Upper lobe of left lung (tissue), 6 donors: Measurements from ENCODE around the gene TWF1. TPM values are rescaled to one million over a fixed set of nuclear protein-coding genes. Genes with fewer than 3 reads are reported as not detected.

Experiments used
- ATAC-seq, 2 donors: fragments of 200-7000 bp; cut with Tn5 transposase; one replicate each; pipeline ENCODE4 v1.9.1; 2022; ENCODE audit warnings: mild to moderate bottlenecking in 2 of 2, moderate library complexity in 2 of 2; ENCODE audit not compliant: low FRiP score in 2 of 2
- DNase-seq, 2 donors: peaks; one replicate each; pipeline ENCODE4 v3.0.0-alpha.2; 2019 to 2020
- H3K27ac ChIP-seq, 4 donors: fragments of 200-600 bp; sonication (generic); one replicate each; pipeline ENCODE4 v1.5.1; 2016 to 2019
- H3K27me3 ChIP-seq, 4 donors: fragments of 200-600 bp; sonication (generic); one replicate each; pipeline ENCODE4 v1.5.1; 2017 to 2019
- H3K36me3 ChIP-seq, 4 donors: fragments of 200-600 bp; sonication (generic); one replicate each; pipeline ENCODE4 v1.5.1; 2016 to 2019
- H3K4me1 ChIP-seq, 4 donors: fragments of 200-600 bp; sonication (generic); one replicate each; pipeline ENCODE4 v1.5.1; 2018 to 2019
- H3K4me3 ChIP-seq, 4 donors: fragments of 200-600 bp; sonication (generic); one replicate each; pipeline ENCODE4 v1.5.1; 2017 to 2019; ENCODE audit warnings: mild to moderate bottlenecking in 2 of 4, moderate library complexity in 1 of 4
- H3K9me3 ChIP-seq, 4 donors: fragments of 200-600 bp; sonication (generic); one replicate each; pipeline ENCODE4 v1.5.1; 2018 to 2019
- CTCF ChIP-seq, 6 experiments: fragments of 450-650 bp in 4 of 6; fragments of 200-600 bp in 2 of 6; sonication (generic) in 2 of 6; IDR thresholded peaks; one replicate each; pipeline ENCODE4 v1.5.1; 2016 to 2019; ENCODE audit warnings: antibody characterized with exemption in 6 of 6
- EP300 ChIP-seq, 4 donors: sonication (generic); formaldehyde crosslinking; IDR thresholded peaks; one replicate each; pipeline ENCODE4 v1.5.1; 2017; ENCODE audit warnings: antibody characterized with exemption in 4 of 4, control low read depth in 2 of 4
- POLR2A ChIP-seq, 4 donors: fragments of 450-650 bp; IDR thresholded peaks; one replicate each; pipeline ENCODE4 v1.5.1; 2016 to 2017; ENCODE audit warnings: antibody characterized with exemption in 4 of 4, mild to moderate bottlenecking in 2 of 4
- POLR2AphosphoS5 ChIP-seq, 2 donors: sonication (generic); formaldehyde crosslinking; IDR thresholded peaks; one replicate each; pipeline ENCODE4 v1.5.1; 2017; ENCODE audit warnings: antibody characterized with exemption in 2 of 2
- WGBS, 2 donors: methylation state at CpG; one replicate each; pipeline ENCODE4 v1.1.5; 2017 to 2018; 5-methylcytosine and 5-hydroxymethylcytosine counted together
- total RNA-seq, 6 donors: library from RNA; depleted of rRNA in 4 of 6; stranded (reverse); fragments of >200 nt in 4 of 6; gene quantifications; one replicate each; pipeline versions ENCODE4 v1.1.0 to v1.2.1, GENCODE V29; 2016 to 2021
- donor health status: DM: no; HTN: no; CAD: no; lungs with moderate emphysema.
- donor health status: DM: no; HTN: yes; CAD: no; lungs with severe emphysema.

Gene TWF1
- total RNA-seq, 6 donors from 2014 or later = 15.5 to 67.9 (median 43.1) TPM

DNA sequence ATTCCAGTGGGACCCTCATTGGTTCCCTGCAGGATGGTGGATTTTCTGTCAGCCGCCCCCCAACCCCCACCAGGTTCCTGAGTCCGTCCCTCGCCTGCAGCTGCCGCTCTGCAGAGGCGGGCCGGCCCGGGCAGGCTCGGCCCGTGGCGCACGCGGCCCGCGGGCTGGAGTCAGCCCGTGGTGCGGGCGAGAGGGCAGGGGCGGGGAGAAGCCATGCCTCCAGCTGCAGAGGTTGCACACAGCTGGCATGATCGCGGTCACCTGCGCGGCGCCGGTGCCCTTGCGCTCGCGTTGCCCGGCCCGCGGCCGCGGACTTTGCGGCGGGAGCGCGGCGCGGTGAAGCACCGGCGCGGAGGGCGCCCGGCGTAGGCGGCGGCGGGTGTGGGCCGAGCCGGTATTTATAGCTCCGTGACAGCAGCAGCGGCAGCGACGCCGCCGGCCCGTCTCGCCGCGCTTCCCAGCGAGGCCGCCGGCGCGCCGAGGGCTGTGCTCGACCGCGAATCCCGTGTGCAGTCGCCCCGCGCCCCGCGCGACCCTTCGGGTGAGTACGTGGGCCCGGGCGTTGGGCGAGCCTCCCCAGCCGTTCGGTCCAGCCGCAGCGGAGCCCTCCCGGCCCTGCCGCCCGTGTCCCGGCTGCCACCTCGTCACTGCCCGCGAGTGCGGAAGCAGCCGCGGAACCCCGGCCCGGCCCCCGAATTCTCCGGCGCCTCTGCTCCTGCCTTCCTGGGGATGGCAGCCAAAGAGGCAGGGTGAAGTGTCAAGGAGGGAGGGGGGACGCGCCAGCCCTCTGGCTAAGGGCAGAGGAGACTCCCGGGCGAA, 29.7 kb upstream of the TWF1 start, which contains the start of gene TMEM117:
TSS of gene TMEM117 (plus strand) at position 426 of the 819 bp plus-strand sequence.
- peak within 1 kb of the TSS; percentile 79 to 93 (median 92) for H3K27ac ChIP-seq
- peaks cover 0 to 16% (median 3%) of the 10 kb centered on the region in 4 donors for H3K4me1 ChIP-seq
- DNase-seq (peak; percentile 61 to 95), ATAC-seq (peak; percentile 85 to 95)
- TF ChIP-seq CTCF (IDR thresholded peaks at IDR 0.05) (peak in 2 of 6 experiments; percentile 29 to 33), POLR2AphosphoS5 (IDR thresholded peaks at IDR 0.05) (no peak), POLR2A (IDR thresholded peaks at IDR 0.05) (peak in 3 of 4 donors; percentile 31 to 78 (median 70))
- no peaks in the 10 kb centered on the region for H3K36me3 ChIP-seq
- peak within 1 kb of the TSS; percentile 41 to 79 (median 64) for H3K4me3 ChIP-seq
- no peaks in the 10 kb centered on the region for H3K27me3 ChIP-seq
- no peaks in the 10 kb centered on the region for H3K9me3 ChIP-seq
- 0% methylated on average over 13 to 35 of the region's 103 CpGs for WGBS, 2 donors

DNA sequence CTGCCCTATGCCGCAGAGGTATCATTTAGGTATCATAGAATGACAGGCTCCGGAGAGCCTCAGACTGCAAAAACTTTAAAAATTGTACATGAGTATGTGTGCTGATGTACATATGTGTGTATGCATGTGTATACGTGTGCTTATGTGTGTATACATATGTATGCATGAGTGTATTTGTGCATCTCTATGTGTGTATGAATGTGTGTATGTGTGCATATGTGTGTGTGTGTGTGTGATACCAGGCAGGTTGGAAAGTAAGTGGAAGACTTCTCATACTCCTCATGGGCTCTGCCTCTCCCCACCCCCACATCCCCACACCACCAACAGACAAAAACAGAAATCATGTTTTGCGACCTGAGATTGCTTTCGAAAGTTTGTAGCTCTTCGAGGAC, 29.1 kb upstream of the TWF1 start:
- ATAC-seq = peak in 1 of 2 donors; percentile 3
- whole genome bisulfite sequencing, 2 donors = 46 to 47% methylated on average over 6 of the region's 6 CpGs

GRCh38 chr12:43832463-43833168, 26.5 kb upstream of the TWF1 start:
- no peaks in the 10 kb centered on the region for H3K9me3 ChIP-seq
- no peak overlapping the region for H3K27ac ChIP-seq
- TF ChIP-seq POLR2AphosphoS5 (IDR thresholded peaks at IDR 0.05) (no peak), CTCF (IDR thresholded peaks at IDR 0.05) (no peak), POLR2A (IDR thresholded peaks at IDR 0.05) (no peak), EP300 (IDR thresholded peaks at IDR 0.05) (no peak)
- DNase-seq = no peak
- H3K4me3 ChIP-seq = no peak overlapping the region
- H3K27me3 ChIP-seq = no peaks in the 10 kb centered on the region
- peaks cover 0 to 16% (median 3%) of the 10 kb centered on the region in 4 donors for H3K4me1 ChIP-seq
- no peaks in the 10 kb centered on the region for H3K36me3 ChIP-seq
- 61 to 62% methylated on average over 4 of the region's 4 CpGs for WGBS, 2 donors
- no peak for ATAC-seq

More for the DNA sequence above, 29.1 kb upstream of the TWF1 start:
- no peak for TF ChIP-seq POLR2AphosphoS5 (IDR thresholded peaks at IDR 0.05)
- TF ChIP-seq CTCF (IDR thresholded peaks at IDR 0.05) = no peak
- TF ChIP-seq POLR2A (IDR thresholded peaks at IDR 0.05) = no peak
- TF ChIP-seq EP300 (IDR thresholded peaks at IDR 0.05) = no peak
- Histone ChIP-seq H3K27ac (peak overlapping the region; percentile 79 to 93 (median 92)), H3K27me3 (no peaks in the 10 kb centered on the region), H3K9me3 (no peaks in the 10 kb centered on the region), H3K4me3 (peak overlapping the region in 3 of 4 donors; percentile 55 to 79 (median 72)), H3K4me1 (peaks cover 0 to 16% (median 3%) of the 10 kb centered on the region in 4 donors), H3K36me3 (no peaks in the 10 kb centered on the region)
- DNase-seq = no peak

GRCh38 chr12:43827093-43827492, 21.0 kb upstream of the TWF1 start:
- H3K9me3 ChIP-seq = no peaks in the 10 kb centered on the region
- H3K4me3 ChIP-seq = no peak overlapping the region
- no peak overlapping the region for H3K27ac ChIP-seq
- no peaks in the 10 kb centered on the region for H3K27me3 ChIP-seq
- ATAC-seq (no peak), DNase-seq (no peak)
- TF ChIP-seq POLR2AphosphoS5 (IDR thresholded peaks at IDR 0.05) = no peak
- no peak for TF ChIP-seq CTCF (IDR thresholded peaks at IDR 0.05)
- no peak for TF ChIP-seq POLR2A (IDR thresholded peaks at IDR 0.05)
- no peaks in the 10 kb centered on the region for H3K36me3 ChIP-seq
- 65 to 80% methylated on average over 1 of the region's 1 CpG for WGBS, 2 donors
- no peaks in the 10 kb centered on the region for H3K4me1 ChIP-seq
